Suppressor macrophage (primary cell): ENCODE results near the gene PXDN.

Experiments used
- DNase-seq, 4 experiments: peaks; one replicate each; pipeline ENCODE4 v3.0.0-alpha.2; 2020 to 2022

Gene PXDN

DNA sequence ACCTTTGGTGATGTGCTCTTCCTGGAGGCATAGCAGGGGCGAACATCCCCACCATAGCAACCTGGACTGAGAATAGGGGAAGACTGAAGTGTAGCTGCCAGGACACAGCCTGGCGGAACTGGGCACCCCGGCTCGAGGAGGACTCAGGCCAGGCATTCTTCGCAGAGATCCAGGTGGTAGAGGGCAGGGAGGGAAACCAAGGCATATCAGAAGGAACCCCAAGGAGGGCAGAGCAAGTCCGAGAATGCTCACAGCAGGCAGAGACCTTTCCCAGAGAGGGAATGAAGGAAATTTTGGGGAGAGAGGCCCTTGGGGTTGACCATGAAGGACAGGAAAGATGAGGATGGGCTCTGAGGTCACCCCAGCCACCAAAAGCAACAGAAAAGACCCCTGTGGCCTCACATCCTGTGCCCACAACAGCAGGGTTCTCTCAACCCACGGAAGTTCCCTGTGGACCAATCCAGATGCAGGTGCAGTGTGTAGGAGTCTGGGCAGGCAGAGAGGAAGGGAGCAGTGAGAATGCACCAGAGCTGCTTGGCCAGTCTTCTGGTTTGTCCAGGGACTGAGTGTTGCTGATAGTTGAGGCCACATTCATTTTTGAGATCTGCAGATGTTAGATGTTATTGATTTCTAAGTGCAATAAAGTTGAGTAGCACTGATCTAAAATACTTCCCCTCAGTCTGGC is 136.9 kb downstream of the PXDN start:
- no peak for DNase-seq

DNA sequence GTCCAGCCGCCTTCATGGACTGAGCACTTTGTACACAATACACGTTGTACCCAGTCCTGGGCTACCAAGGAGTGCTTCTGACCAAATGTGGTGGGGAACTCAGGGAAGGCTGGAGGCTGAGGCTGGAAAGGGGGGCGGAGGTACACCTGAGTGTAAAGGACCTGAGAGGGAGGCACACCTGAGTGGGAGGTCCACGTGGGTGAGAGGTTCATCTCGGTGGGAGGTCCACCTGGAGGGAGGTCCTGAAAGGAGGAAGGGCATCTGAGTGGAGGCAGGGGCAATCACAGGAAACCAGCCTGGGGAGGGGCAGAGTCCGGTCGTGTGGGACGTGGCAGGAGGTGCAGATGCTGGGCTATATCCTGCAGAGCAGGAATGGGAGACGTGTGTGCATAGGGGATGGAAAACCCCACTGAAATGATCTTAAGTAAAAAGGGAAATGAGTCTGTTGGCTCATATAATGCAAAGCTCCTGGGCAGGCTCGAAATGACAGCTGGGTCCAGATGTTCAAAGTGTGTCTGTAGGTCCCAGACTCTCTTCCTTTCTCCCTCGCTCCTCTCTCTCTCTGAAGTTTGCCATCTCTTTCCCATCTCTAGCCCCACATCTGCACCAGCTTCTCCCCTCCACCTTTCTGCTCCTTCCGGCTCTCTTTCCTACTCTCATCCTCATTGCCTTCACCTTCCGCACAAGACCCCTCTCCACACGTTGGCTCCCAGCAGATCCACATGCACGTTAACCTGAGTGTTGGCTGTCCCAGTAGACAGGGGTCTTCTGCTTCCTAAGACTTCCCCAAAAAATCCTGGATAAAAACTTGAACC is 137.7 kb downstream of the PXDN start:
- no peak for DNase-seq

DNA sequence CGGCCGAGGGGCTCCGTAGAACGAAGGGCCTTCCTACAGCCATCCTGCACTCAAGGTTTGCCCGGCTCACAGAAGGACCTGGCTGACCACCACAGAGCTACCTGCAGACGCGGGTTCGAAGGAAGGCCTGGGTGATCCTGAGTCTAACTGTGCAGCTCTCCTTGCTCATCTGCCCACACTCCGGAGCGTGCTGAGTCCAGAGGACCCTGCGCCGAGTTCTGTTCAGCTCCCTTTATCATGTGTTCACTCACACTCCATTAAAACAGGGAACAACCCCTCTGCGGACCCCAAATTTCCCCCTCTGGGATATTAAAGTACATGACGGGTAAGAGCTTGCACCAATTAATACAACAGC is 138.3 kb downstream of the PXDN start:
- DNase-seq: no peak

DNA sequence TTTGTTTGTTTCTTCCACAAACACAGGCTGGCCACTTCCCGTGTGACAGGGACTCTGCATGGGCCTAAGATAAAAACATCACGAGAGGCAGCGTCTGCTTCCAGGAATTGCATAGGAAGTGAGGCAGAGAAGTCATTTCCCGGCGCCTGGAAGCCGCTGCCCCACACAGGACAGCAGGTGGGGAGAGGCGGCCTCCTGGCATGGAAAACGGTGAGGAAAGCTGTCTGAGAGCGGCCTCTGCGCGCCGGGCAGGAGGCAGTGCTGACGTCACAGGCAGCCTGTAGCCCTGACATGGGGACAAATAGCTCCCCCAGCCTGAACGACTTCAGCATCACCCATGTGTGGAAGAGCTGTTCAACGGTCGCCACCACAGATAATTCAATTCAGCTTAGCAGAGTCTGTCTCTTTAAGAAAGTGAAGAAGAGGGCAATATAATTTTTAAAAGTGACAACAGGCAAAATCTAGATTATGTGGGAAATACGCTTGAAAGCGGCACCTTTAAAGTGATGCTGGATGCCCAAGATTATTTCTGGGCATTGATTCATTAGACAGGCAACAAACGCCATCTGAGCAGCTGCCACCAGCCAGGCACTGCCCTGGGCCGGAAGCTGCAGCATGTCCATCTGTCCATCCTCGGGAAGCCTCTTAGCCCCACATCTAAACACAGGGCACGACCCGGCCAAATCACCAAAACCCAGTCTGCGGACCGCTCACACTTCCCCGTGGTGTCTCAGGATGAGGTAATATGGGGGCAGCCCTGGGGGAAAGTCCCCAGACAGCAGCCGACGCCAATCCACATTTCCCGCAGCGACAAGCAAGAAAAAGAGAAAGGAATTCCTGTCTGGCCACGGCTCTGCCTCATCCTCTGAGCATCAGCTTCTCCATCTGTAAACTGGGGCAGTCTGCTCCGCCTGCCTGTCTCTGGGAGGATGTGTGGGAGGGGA is 138.9 kb downstream of the PXDN start:
- DNase-seq: no peak

DNA sequence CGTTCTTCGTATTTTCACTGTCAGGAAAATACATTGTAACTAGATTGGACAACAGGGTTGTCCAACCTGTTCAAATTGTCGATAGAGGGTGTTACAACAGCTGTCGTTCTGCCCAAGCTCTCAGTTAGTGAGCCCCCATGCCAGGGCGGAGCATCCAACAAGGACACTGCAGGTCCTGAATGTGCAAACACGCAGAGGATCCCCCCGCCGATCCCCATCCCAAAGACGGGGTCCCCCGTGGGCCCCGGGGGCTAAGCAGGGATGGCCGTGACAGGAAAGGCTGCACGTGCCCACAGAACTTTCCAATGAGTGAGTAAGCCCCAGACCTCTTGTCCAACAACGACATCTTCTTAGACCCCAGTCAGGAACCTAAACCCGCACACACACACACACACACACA is 140.8 kb downstream of the PXDN start:
- DNase-seq: no peak

DNA sequence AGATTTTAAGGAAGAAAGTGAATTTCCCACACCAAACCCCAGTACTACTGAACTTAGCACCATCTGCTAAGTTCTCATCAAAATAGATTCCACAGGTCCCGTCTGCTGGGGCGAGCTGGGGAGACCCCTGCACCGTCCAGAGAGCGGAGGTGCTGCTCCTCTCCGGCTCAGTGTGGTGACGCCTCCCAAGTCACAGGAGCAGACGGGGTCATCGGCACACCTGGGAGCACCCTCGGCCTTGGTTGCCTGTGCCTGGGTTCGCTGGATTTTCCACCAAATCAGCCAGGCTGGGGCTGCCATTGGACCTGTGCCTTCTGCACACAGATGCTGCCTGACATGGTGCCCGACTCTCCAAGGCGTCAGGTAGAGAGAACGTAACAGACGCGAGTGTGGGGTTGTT is 141.3 kb downstream of the PXDN start:
- no peak for DNase-seq

DNA sequence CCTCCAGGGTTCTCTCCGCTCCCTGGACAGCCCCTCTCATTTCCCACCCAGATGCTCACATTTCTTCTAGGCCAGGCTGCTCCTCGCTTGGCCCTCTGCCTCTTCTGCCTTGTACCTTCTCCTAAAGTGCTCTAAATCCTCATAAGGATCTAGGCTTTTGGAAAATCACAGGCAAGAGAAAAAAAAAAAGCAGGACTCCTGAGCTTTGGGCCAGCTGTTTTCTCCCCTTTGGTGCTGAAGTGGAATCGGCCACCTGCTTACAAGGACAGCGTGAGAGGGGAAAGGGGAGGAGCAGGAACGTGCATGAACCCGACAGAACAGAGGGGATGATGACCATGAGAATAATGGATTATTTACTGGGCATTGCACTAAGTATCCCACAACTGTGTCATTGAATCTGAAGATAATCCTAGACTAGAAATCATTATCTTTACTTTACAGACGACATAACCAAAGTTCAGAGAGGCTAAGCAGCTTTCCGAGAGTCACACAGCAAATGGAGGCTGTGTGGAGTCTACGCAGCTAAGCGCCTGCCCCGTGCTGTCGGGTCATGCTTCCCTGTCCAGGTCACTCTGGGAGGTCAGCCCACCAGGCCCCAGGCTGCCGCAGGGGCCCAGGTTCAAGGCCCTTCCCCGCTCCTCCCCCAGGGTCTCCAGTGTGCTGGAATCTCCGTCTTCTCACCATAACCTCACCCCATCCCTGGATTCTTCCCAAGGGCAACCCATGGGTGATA is 141.9 kb downstream of the PXDN start:
- DNase-seq: no peak

DNA sequence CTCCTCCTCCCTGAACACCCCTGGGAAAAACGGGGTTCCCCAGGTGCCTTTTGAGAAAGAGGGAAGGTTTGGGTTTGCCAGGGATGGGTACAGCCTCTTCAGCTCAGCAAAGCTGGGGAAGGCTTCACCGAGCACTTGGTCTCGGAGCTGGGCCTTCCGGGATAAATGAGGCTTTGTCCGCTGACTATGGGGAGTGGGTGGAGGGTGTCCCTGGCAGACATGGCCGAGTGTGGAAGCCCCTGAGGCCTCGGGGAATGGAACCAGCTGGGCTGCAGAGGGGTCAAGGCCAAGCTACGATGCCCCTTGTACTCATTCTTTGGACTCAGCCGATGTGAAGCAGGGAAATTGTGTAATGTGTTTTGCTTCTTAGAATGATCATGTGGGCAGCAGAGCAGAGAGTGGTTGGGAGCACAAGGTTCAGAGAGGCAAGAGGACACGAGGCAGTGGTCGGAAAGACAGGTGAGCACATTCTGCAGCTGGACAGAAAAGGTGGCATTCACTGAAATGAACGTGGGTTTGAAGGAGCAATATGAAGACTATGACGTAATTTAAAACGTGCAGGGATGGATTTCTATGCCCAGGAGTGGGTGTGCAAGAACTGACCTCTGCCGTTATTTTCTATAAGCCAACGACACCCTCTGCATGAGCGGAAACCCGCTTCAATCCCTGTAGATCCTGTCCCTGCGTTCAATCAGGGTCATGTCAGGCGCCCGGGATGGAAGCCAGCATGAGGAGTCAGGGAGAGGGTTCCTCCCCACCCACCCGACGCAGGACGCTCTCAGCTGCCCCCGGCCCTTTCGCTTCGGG is 142.6 kb downstream of the PXDN start:
- no peak for DNase-seq

DNA sequence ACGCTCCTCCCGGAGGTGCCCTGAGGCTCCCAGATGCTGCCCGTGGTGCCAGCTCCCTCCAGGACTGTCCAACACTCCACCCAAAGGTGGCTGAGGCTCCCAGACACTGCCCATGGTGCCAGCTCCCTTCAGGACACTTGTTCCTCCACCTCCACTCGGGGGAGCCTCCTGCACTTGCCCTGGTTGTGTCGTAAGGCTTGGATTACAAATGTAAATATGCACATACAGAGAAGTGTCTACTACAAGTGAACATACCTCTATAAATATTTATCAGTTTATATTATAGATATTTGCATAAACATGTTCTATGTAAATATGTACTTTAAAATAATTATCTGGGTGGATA is 143.3 kb downstream of the PXDN start:
- no peak for DNase-seq

DNA sequence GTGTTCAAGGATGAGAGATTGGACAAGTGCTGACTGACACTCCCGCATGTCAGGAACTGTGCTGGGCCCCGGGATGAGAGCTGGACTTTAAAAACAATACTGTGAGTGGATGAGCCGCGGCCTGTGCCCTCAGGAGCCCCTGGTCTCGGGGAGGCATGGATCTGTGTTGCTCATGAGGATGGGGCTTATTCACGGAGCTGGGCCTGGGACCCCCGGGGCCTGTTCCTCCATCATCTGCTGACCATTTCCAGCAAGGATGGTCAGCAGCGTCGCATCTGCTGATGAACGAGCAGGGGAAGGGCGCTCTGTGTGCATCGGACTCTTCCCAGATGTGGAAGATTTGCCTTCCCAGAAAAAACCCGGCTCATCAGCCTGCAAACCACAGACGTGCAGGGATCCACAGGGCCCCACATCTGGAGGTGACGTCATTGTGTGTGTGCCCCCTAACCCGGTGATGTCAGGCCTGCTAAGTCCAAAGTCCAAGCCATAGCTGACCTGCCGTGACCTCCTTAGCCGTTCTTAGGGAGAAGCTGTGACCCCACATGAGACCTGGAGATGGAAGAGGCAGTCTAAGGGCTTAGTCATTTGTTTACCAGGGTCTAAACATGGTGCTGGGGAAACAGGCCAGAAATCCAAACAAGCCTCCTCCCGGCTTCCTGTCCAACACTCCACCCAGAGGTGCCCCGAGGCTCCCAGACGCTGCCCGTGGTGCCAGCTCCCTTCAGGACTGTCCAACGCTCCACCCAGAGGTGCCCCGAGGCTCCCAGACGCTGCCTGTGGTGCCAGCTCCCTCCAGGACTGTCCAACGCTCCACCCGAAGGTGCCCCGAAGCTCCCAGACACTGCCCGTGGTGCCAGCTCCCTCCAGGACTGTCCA is 143.9 kb downstream of the PXDN start:
- DNase-seq: no peak

DNA sequence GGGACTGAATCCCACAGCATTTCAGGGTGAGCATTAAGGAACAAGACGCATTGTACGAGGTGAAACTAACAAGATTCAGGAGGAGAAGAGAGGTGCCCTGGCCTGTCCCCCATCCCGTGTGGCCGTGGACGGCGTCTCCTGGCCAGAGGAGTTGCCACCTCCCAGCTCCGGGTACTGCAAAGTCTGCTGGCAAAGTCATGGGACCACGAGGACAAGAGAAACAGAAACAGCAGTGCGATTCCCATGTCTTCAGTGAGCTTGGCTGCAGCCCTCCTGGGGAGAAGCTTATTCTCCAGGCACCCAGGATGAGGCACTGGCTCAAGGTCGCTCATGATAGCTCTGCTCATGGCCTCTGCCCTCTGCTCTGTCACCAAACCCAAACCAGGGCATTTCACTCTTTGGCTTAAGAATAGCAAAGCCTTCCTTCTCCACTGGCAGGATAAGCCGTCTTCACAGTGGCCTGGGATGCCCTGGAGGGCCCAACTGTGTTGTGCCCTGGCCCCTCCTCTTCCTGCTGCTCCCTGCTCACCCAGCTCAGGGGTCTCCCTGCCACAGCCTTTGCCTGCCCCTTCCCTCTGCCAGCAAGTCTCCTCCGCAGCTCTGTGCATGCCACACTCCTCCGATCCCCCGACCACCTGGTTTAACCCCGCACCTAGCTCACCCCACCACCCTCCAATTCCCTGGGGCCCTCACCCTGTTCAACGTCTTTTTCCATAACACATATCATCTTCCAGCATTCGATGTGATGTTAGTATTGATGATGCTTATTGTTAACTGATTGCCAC is 144.8 kb downstream of the PXDN start:
- DNase-seq: no peak

DNA sequence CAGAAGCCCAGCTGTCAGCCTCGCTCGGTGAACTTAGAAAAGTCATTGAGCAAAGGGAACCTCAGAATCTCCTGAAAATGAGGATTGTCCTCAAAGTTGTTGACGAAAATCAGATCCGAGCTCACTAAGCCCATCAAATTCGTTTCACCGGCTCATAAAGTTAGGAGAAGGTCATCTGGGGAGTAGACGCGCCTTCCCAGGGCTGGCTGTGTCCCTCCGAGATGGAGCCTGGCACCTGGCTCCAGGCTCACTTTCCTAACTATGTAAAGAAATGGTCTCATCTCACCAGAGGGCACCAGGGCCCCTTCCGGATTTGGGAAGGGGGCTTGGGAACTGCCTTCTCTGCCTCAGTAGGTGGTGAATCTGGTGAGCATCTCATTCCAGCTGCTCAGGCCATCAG is 145.5 kb downstream of the PXDN start:
- DNase-seq: no peak

DNA sequence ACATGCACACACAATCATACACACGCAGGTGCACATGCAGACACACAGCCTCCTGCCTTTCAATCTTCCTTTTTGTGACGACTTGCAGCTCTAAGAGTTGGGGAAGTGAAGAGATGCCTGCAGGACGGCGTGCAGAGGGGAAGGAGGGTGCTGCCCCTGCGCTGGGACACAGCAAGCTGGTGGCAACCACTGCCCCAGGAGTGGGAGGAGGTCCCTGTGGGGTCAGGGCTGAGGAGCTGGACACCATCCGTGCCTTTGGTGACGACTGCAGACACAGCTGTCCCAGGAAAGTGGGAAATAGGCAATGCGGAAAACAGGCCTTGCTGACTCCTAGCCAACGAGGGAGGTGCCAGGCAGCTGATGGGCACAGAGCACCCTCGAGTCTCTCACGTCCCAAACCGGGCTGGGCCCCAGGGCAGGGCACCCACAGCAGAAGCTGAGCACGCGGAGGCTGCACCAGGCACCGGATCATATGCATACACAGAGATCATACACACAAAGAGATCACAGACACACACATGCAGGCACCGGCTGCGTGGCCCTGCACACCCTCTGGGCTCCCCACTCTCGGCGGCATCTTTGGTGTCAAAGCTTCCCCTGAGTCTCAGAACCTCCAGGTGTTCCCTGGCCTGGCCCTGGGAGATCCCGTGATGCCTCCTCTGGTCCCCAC is 146.1 kb downstream of the PXDN start:
- no peak for DNase-seq

DNA sequence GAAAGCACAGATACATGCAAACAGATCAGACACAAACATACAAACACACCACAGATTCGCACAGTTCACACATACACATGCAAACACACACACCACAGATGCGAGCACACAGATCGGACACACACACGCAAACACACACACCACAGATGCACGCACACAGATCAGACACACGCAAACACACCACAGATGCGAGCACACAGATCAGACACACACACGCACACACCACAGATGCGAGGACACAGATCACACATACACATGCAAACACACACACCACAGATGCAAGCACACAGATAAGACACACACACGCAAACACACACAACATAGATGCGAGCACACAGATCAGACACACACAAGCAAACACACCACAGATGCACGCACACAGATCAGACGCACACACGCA is 149.0 kb downstream of the PXDN start:
- no peak for DNase-seq

DNA sequence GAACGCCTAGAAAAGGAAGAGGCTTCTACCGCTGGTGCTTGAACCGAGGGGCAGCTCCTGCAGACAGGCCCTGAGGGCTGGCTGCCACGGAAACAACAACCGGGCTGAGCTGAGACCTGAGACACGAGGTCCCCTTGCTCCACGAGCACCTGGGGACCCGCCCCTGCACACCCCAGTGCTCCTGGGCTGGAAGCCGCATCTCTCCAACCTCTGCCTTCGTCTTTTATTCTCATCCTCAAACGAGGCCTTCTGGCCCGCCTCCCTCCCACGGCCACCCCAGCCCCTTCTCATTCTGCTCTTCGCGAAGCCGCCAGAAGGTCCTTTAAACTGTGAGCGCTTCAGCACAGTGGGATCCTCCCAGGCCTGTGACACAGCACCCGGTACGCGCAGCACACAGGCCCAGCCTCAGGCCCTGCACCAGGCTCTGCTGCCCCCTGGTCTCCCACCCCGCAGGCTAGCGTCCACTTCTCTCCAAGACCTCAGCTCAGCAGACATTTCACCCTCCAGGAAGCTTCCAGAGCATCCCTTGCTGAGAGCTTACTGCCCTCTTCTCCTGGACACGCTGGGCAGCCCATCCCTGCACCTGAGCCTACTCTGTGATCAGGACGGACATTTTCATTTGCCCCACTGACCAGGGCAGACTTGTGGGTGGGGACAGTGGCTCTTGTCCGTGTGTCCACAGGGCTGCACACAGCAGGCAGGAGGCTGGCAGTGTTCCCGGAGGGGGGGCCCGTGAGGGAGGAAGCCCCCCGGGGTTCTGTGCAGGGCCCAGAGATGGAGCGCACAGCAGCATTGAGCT is 149.7 kb downstream of the PXDN start:
- DNase-seq: no peak

DNA sequence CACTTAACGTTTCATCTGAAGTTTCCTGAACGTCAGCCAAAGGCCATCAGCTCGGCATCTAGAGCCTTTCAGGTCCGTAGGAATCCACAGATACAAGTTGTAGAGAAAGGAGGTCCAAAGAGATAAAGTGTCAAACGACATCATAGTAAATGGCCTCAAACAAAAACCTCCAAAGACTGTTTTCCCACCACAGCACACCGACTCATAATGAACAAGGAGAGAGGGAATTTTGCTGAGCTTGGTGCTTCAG is 150.3 kb downstream of the PXDN start:
- DNase-seq: no peak

DNA sequence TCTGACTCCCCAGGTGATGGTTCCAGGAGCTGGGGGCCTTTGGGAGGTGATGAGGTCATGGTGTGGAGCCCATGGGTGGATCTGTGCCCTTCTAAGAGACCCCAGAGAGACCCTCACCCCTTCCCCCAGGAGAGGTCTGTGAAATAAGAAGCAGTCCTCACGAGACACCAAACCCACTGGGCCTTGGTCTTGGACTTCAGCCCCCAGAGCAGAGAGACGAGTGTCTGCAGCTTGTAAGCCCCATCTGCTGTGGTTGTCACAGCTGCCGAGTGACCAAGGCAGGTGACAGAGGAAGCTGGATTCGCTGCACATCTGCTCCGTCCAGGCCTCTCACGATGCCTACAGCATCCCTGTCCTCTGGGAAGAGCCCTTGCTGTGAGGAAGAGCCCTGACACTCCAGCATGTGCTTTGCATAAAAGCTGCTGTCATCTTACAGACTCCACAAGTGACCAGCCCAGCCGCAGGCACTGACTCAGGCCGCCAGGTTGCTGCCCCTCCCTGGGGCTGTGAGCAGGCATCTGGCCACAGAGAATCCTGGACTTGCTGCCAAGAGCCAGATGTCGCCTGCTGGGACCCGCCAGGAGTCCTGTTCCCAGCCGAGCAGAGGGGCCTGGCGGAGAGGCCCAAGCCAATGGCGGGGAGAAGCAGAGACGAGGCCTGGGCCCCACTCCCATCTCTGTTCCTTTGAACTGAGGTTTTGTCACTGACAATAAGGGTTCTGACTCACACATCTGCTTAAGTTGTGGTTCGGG is 150.8 kb downstream of the PXDN start:
- no peak for DNase-seq
